ENCODE measurements around the gene GTPBP10.
"Not testable (repeated sequence)": the region's sequence is repeated elsewhere in the genome, so short reads cannot be mapped to it uniquely, and the experiment has no call there.

GTPBP10 gene

DNA sequence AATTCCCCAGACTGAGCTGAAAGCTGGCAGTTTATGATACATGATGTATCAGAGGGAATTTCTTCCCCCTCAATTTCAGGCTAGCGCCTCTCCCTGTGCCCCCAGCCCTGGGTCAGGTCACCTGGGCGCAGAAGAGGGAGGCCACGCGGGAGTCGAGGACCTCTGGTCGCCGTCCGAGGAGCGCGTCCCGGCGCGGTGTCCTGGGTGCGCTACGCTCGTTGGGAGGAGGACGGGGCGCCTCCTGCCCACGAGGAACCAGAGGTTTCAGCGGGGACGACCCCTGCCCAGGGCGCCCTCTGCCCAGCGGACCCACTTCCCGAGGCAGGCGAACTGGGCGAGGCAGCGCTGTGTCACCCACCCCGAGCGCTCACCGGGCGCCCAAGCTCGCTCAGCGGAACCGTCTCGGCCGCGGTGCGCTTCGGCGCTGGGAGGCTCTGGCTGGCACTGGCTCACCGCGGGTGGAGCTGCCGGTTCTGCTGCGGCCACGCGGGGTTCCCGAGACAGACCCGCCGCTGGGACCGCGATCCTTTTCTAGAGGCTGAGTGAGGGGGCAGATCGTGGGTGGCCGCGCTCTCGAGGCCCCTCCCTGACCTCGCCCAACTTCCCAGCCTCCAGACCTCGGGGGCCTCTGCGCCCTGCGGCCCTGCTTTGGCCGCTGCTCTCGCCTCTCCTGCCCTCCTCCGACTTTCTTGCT is 25.6 kb upstream of the GTPBP10 start, which contains the start of gene FAM237B:
TSS of gene FAM237B (minus strand) at position 504 of the 694 bp plus-strand sequence. CDS start 1,556 bp downstream, outside the sequence.
- Histone ChIP-seq H3K36me3 (ENCODE audit: control insufficient read depth, insufficient read depth, low read length) (no peaks in the 10 kb centered on the region), H3K27me3 (ENCODE audit: control insufficient read depth, insufficient read depth, low read length, poor library complexity, severe bottlenecking) (peaks cover 63% of the 10 kb centered on the region), H3K4me3 (ENCODE audit: insufficient read depth, low read depth, low read length) (peak within 1 kb of the TSS; percentile 28), H3K27ac (ENCODE audit: insufficient read depth, low read depth, low read length, poor library complexity, severe bottlenecking) (no peak within 1 kb of the TSS), H3K9me3 (ENCODE audit: control insufficient read depth, low read length) (no peaks in the 10 kb centered on the region), H3K4me1 (ENCODE audit: control insufficient read depth, insufficient read depth, low read length) (no peaks in the 10 kb centered on the region)
- 2 to 3% methylated on average over 62 of the region's 62 CpGs for WGBS, 2 experiments

DNA sequence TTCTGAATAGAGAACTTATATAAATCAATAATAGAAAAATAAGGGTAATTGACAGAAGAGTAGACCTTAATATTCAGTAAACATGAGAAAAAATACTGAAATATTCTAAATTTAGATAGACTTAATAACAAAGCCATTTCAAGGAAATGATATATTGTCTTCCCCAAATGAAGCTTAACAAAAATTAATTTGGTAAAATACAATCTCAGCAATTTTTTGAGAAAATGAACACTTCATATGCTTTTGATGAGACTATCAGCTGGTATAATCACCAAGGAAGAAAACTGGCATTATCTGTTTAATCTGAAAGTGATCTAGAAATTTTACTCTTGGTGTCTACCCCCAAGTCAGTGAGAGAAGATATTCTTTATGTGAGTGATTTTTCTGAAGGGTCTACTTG is 23.7 kb upstream of the GTPBP10 start:
- no peaks in the 10 kb centered on the region for H3K4me1 ChIP-seq (ENCODE audit: control insufficient read depth, insufficient read depth, low read length)
- no peaks in the 10 kb centered on the region for H3K36me3 ChIP-seq (ENCODE audit: control insufficient read depth, insufficient read depth, low read length)
- no peak overlapping the region for H3K27ac ChIP-seq (ENCODE audit: insufficient read depth, low read depth, low read length, poor library complexity, severe bottlenecking)
- no peaks in the 10 kb centered on the region for H3K9me3 ChIP-seq (ENCODE audit: control insufficient read depth, low read length)
- H3K27me3 ChIP-seq (ENCODE audit: control insufficient read depth, insufficient read depth, low read length, poor library complexity, severe bottlenecking) = peaks cover 59% of the 10 kb centered on the region
- H3K4me3 ChIP-seq (ENCODE audit: insufficient read depth, low read depth, low read length) = no peak overlapping the region

DNA sequence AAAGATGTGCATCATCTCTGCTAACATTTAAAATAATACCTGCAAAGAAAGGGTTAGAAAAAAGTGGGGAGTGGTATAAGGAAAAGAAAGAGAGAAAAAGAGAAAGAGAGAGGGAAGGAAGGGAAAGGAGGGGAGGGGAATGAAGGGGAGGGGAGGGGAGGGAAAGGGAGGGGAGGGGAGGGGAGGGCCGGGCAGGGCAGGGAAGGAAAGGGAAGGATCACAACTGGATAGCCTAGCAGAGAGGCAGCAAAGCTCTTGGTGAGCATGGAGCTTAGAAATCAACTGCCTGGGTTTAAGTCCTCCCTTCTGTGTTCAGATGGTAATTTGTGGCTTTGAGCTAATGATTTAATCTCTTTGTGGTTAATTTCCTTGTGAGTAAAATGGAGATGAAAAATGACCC is 20.0 kb upstream of the GTPBP10 start:
- no peak overlapping the region for H3K27ac ChIP-seq (ENCODE audit: insufficient read depth, low read depth, low read length, poor library complexity, severe bottlenecking)
- no peaks in the 10 kb centered on the region for H3K4me1 ChIP-seq (ENCODE audit: control insufficient read depth, insufficient read depth, low read length)
- peaks cover 24% of the 10 kb centered on the region for H3K27me3 ChIP-seq (ENCODE audit: control insufficient read depth, insufficient read depth, low read length, poor library complexity, severe bottlenecking)
- no peaks in the 10 kb centered on the region for H3K36me3 ChIP-seq (ENCODE audit: control insufficient read depth, insufficient read depth, low read length)
- WGBS, 2 experiments = 17 to 44% methylated on average over 1 of the region's 1 CpG
- H3K9me3 ChIP-seq (ENCODE audit: control insufficient read depth, low read length) = no peaks in the 10 kb centered on the region
- no peak overlapping the region for H3K4me3 ChIP-seq (ENCODE audit: insufficient read depth, low read depth, low read length)

DNA sequence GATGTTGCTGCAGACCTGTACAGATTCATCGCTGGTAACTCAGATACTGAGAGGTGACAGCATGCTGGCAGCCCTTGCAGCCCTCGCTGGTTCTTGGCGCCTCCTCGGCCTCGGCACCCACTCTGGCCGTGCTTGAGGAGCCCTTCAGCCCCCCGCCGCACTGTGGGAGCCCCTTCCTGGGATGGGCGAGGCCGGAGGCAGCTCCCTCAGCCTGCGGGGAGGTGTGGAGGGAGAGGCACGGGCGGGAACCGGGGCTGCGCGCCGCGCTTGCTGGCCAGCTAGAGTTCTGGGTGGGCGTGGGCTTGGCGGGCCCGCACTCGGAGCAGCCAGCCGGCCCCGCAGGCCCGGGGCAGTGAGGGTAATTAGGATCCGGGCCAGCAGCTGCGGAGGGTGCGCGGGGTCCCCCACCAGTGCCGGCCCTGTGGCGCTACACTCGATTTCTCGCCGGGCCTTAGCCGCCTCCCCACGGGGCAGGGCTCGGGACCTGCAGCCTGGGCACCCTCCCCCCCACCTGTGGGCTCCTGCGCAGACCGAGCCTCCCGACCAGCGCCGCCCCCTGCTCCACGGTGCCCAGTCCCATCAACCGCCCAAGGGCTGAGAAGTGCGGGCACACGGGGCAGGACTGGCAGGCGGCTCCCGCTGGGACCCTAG is 12.2 kb upstream of the GTPBP10 start:
- WGBS, 2 experiments = 95% methylated on average over 48 of the region's 48 CpGs
- H3K36me3 ChIP-seq (ENCODE audit: control insufficient read depth, insufficient read depth, low read length) = no peaks in the 10 kb centered on the region
- H3K27ac ChIP-seq (ENCODE audit: insufficient read depth, low read depth, low read length, poor library complexity, severe bottlenecking) = no peak overlapping the region
- no peak overlapping the region for H3K4me3 ChIP-seq (ENCODE audit: insufficient read depth, low read depth, low read length)
- H3K27me3 ChIP-seq (ENCODE audit: control insufficient read depth, insufficient read depth, low read length, poor library complexity, severe bottlenecking) = no peaks in the 10 kb centered on the region
- H3K4me1 ChIP-seq (ENCODE audit: control insufficient read depth, insufficient read depth, low read length) = no peaks in the 10 kb centered on the region
- no peaks in the 10 kb centered on the region for H3K9me3 ChIP-seq (ENCODE audit: control insufficient read depth, low read length)

DNA sequence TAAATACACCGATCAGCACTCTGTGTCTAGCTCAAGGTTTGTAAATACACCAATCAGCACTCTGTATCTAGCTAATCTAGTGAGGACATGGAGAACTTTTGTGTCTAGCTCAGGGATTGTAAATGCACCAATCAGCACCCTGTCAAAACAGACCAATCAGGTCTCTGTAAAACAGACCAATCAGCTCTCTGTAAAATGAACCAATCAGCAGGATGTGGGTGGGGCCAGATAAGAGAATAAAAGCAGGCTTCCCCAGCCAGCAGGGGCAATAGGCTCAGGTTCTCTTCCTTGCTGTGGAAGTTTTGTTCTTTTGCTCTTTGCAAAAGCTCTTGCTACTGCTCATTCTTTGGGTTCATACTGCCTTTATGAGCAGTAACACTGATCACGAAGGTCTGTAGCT is 11.6 kb upstream of the GTPBP10 start:
- H3K27me3 ChIP-seq (ENCODE audit: control insufficient read depth, insufficient read depth, low read length, poor library complexity, severe bottlenecking); H3K27ac ChIP-seq (ENCODE audit: insufficient read depth, low read depth, low read length, poor library complexity, severe bottlenecking); H3K4me3 ChIP-seq (ENCODE audit: insufficient read depth, low read depth, low read length); H3K36me3 ChIP-seq (ENCODE audit: control insufficient read depth, insufficient read depth, low read length); H3K4me1 ChIP-seq (ENCODE audit: control insufficient read depth, insufficient read depth, low read length); H3K9me3 ChIP-seq (ENCODE audit: control insufficient read depth, low read length): not testable (repeated sequence)
- 90 to 96% methylated on average over 2 of the region's 2 CpGs for WGBS, 2 experiments

DNA sequence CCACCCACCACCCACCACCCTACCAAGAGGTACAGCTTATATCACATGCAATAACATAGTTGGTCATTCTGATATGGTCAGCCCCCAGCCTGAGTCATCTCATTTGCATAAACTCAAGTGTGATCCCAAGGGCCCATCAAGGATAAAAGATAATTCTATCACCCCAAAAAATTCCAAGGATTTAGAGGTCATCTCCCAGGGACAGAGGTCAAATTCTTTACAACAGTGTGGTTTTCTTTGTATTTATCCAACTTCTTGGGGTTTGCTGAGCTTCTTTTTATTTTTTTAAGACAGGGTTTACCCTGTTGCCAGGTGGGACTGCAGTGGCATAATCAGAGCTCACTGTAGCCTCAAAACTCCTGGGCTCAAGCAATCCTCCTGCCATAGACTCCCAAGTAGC is 9.4 kb upstream of the GTPBP10 start:
- no peaks in the 10 kb centered on the region for H3K36me3 ChIP-seq (ENCODE audit: control insufficient read depth, insufficient read depth, low read length)
- no peaks in the 10 kb centered on the region for H3K9me3 ChIP-seq (ENCODE audit: control insufficient read depth, low read length)
- H3K4me1 ChIP-seq (ENCODE audit: control insufficient read depth, insufficient read depth, low read length) = no peaks in the 10 kb centered on the region
- no peaks in the 10 kb centered on the region for H3K27me3 ChIP-seq (ENCODE audit: control insufficient read depth, insufficient read depth, low read length, poor library complexity, severe bottlenecking)
- H3K27ac ChIP-seq (ENCODE audit: insufficient read depth, low read depth, low read length, poor library complexity, severe bottlenecking) = no peak overlapping the region
- H3K4me3 ChIP-seq (ENCODE audit: insufficient read depth, low read depth, low read length) = no peak overlapping the region

DNA sequence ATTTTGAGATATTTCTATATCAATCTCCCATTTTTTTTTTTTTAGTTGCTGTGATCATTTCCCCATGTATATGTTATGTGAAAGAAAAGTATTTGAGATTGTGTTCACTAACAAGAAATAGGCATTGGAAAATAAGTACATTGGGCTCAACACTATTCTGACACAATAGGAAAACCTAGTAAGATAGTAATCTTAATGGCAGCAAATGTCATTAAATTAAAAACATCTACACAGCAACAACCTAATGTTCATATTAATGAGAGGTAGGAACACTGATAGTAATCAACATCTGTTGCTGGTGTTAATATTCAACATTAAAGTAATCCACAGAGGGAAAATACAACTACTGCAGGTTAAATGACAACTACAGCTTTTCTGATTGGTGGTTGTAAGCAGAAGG is 1.5 kb upstream of the GTPBP10 start:
- H3K4me3 ChIP-seq (ENCODE audit: insufficient read depth, low read depth, low read length) = no peak overlapping the region
- no peaks in the 10 kb centered on the region for H3K27me3 ChIP-seq (ENCODE audit: control insufficient read depth, insufficient read depth, low read length, poor library complexity, severe bottlenecking)
- no peaks in the 10 kb centered on the region for H3K4me1 ChIP-seq (ENCODE audit: control insufficient read depth, insufficient read depth, low read length)
- H3K27ac ChIP-seq (ENCODE audit: insufficient read depth, low read depth, low read length, poor library complexity, severe bottlenecking) = no peak overlapping the region
- H3K36me3 ChIP-seq (ENCODE audit: control insufficient read depth, insufficient read depth, low read length) = no peaks in the 10 kb centered on the region
- no peaks in the 10 kb centered on the region for H3K9me3 ChIP-seq (ENCODE audit: control insufficient read depth, low read length)

DNA sequence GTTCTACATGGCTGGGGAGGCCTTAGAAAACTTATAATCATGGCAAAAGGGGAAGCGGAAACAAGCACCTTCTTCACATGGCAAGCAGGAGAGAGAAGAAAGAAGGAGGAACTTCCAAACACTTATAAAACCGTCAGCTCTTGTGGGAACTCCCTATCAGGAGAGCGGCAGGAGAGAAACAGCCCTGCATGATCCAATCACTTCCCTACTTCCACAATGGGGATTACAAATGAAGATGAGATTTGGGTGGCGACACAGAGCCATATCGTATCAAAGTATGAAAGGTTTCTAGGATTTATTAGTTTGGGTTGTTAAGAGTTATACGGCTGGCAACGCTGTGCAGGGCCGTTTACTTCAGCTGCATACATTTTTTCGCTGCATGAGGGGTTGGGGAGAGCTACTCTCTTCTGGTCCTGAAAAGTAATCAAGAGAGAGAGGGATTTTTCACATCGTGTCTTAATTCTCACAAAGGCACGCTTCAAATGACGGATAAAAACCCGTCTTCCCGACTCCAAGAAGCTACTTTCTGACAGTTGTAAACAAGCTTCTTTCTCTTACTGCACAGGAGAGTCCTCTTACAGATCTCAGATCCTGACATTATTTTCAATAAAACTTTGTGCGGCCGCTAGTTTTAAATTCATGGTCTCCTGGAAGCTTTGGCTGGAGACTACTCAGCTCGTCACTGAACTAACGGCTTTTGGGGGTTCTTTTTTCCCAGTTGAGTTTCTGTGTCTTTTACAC is 751 bp upstream of the GTPBP10 start:
- Histone ChIP-seq H3K9me3 (ENCODE audit: control insufficient read depth, low read length) (no peaks in the 10 kb centered on the region), H3K27ac (ENCODE audit: insufficient read depth, low read depth, low read length, poor library complexity, severe bottlenecking) (no peak overlapping the region), H3K4me3 (ENCODE audit: insufficient read depth, low read depth, low read length) (peak overlapping the region; percentile 91), H3K4me1 (ENCODE audit: control insufficient read depth, insufficient read depth, low read length) (no peaks in the 10 kb centered on the region), H3K27me3 (ENCODE audit: control insufficient read depth, insufficient read depth, low read length, poor library complexity, severe bottlenecking) (no peaks in the 10 kb centered on the region), H3K36me3 (ENCODE audit: control insufficient read depth, insufficient read depth, low read length) (no peaks in the 10 kb centered on the region)
- WGBS, 2 experiments = 24 to 26% methylated on average over 17 to 18 of the region's 18 CpGs

DNA sequence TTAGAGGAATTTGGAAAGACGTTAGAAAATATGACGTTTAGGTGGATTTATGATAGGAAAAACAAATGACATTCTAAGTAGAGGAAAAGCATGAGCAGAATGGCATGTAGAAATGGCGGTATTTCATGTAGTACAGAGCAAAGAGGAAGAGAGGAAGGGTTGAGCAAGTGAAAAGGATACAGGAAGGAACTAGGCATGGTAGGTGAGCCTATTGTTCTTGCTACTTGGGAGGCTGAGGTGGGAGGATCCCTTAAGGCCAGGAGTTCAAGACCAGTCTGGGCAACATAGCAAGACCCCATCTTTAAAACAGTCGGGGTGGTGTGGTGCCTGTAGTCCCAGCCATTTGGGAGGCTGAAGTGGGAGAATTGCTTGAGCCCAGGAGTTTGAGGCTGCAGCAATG is 1.2 kb downstream of the GTPBP10 start:
- Histone ChIP-seq H3K27ac (ENCODE audit: insufficient read depth, low read depth, low read length, poor library complexity, severe bottlenecking) (no peak overlapping the region), H3K27me3 (ENCODE audit: control insufficient read depth, insufficient read depth, low read length, poor library complexity, severe bottlenecking) (no peaks in the 10 kb centered on the region), H3K4me3 (ENCODE audit: insufficient read depth, low read depth, low read length) (peak overlapping the region; percentile 91), H3K36me3 (ENCODE audit: control insufficient read depth, insufficient read depth, low read length) (no peaks in the 10 kb centered on the region), H3K4me1 (ENCODE audit: control insufficient read depth, insufficient read depth, low read length) (no peaks in the 10 kb centered on the region), H3K9me3 (ENCODE audit: control insufficient read depth, low read length) (no peaks in the 10 kb centered on the region)
- 94% methylated on average over 4 of the region's 4 CpGs for WGBS, 2 experiments

DNA sequence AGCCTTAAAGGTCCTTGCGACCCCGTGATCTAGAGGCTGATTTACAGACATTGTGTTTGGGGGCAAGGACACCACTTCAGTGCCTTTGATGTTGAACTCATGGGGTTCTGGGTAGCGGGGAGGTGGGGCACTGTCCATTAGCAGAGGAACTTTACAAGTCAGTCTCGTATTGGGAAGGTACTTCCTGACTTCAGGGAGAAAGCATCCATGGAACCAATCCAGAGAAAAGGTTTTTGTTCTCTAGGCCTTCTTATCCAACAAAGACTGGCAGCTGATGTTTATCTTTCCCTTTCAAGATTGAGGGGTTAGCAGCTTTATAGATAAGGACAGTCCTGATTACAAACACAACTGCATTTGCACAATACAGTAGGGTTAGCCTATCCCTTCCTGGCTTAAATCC is 2.8 kb downstream of the GTPBP10 start:
- H3K27ac ChIP-seq (ENCODE audit: insufficient read depth, low read depth, low read length, poor library complexity, severe bottlenecking) = no peak overlapping the region
- no peaks in the 10 kb centered on the region for H3K36me3 ChIP-seq (ENCODE audit: control insufficient read depth, insufficient read depth, low read length)
- no peaks in the 10 kb centered on the region for H3K9me3 ChIP-seq (ENCODE audit: control insufficient read depth, low read length)
- H3K27me3 ChIP-seq (ENCODE audit: control insufficient read depth, insufficient read depth, low read length, poor library complexity, severe bottlenecking) = no peaks in the 10 kb centered on the region
- no peak overlapping the region for H3K4me3 ChIP-seq (ENCODE audit: insufficient read depth, low read depth, low read length)
- no peaks in the 10 kb centered on the region for H3K4me1 ChIP-seq (ENCODE audit: control insufficient read depth, insufficient read depth, low read length)
- WGBS, 2 experiments = 88 to 92% methylated on average over 4 of the region's 4 CpGs
